Osteoblast (primary cell): ENCODE measurements around the gene MIPEP. TPM values are rescaled to one million over a fixed set of nuclear protein-coding genes. Genes with fewer than 3 reads are reported as not detected.
A peak's percentile ranks its signal among the peaks of the same experiment; 100 is the strongest.

Experiments
- DNase-seq: peaks from one replicate; pipeline ENCODE4 v3.0.0; 2011; ENCODE audit warnings: low spot score, mixed read lengths; ENCODE audit not compliant: insufficient read length; ENCODE audit errors: missing footprints
- H2AFZ ChIP-seq: 2 replicates; pipeline ENCODE4 v1.6.0; 2011; ENCODE audit warnings: mild to moderate bottlenecking, low read length
- H3K27ac ChIP-seq: 2 replicates; pipeline ENCODE4 v1.5.1; 2011; ENCODE audit warnings: mild to moderate bottlenecking, low read depth, low read length, moderate library complexity
- H3K27me3 ChIP-seq: 2 replicates; pipeline ENCODE4 v1.6.0; 2012; ENCODE audit warnings: mild to moderate bottlenecking, control low read depth, inconsistent platforms, low read length, moderate library complexity; ENCODE audit not compliant: insufficient read depth
- H3K36me3 ChIP-seq: 2 replicates; pipeline ENCODE4 v1.5.1; 2011; ENCODE audit warnings: mild to moderate bottlenecking, low read length, control low read depth, moderate library complexity; ENCODE audit not compliant: insufficient read depth
- H3K4me1 ChIP-seq: 2 replicates; pipeline ENCODE4 v1.5.1; 2011; ENCODE audit warnings: mild to moderate bottlenecking, low read length, control low read depth, moderate library complexity; ENCODE audit not compliant: insufficient read depth
- H3K4me2 ChIP-seq: 2 replicates; pipeline ENCODE4 v1.6.0; 2011; ENCODE audit warnings: mild to moderate bottlenecking, low read length; ENCODE audit not compliant: insufficient read depth
- H3K4me3 ChIP-seq: fragments of 200-600 bp; sonication (generic); 3 replicates; pipeline ENCODE4 v1.5.1; 2012; ENCODE audit warnings: mild to moderate bottlenecking, low read length, inconsistent platforms; ENCODE audit not compliant: insufficient read depth
- H3K79me2 ChIP-seq: 2 replicates; pipeline ENCODE4 v1.6.0; 2012; ENCODE audit warnings: mild to moderate bottlenecking, low read length, control low read depth, inconsistent platforms; ENCODE audit not compliant: insufficient read depth
- H3K9me3 ChIP-seq: 2 replicates; pipeline ENCODE4 v1.5.1; 2011; ENCODE audit warnings: low read depth, low read length, control low read depth
- H4K20me1 ChIP-seq: 2 replicates; pipeline ENCODE4 v1.6.0; 2012; ENCODE audit warnings: mild to moderate bottlenecking, low read length, control low read depth; ENCODE audit not compliant: insufficient read depth
- CTCF ChIP-seq: IDR thresholded peaks from 2 replicates; pipeline ENCODE4 v1.5.1; 2011; ENCODE audit warnings: mild to moderate bottlenecking, low read depth, low read length, moderate library complexity; ENCODE audit errors: extremely low read depth
- total RNA-seq: library from RNA; depleted of rRNA; stranded (reverse); fragments of >200 nt; gene quantifications from 2 replicates; pipeline ENCODE4 v1.2.3, GENCODE V29; 2012

The MIPEP gene
- total RNA-seq, 1 donor: 29.3 TPM

- H3K4me2 ChIP-seq: peak overlapping the region; percentile 25
- DNase-seq: peak; percentile 81
- TF ChIP-seq CTCF: peak; percentile 29
- no peaks in the 10 kb centered on the region for H3K36me3 ChIP-seq
- peaks cover 43% of the 10 kb centered on the region for H3K4me1 ChIP-seq
- H3K4me3 ChIP-seq: no peak overlapping the region
- H3K27me3 ChIP-seq: no peaks in the 10 kb centered on the region
- H3K9me3 ChIP-seq: no peaks in the 10 kb centered on the region
- H4K20me1 ChIP-seq: no peaks in the 10 kb centered on the region
- peak overlapping the region; percentile 80 for H3K27ac ChIP-seq
- H3K79me2 ChIP-seq: no peaks in the 10 kb centered on the region
- H2AFZ ChIP-seq: no peak overlapping the region
Observed at GRCh38 chr13:23790577-23791170, 98.5 kb downstream of the MIPEP start.

GRCh38 chr13:23789576-23790346, 99.4 kb downstream of the MIPEP start:
- no peak overlapping the region for H2AFZ ChIP-seq
- H3K27ac ChIP-seq: peak overlapping the region; percentile 80
- H4K20me1 ChIP-seq: no peaks in the 10 kb centered on the region
- peaks cover 36% of the 10 kb centered on the region for H3K4me1 ChIP-seq
- H3K4me3 ChIP-seq: no peak overlapping the region
- no peaks in the 10 kb centered on the region for H3K9me3 ChIP-seq
- H3K4me2 ChIP-seq: peak overlapping the region; percentile 13
- no peak for DNase-seq
- no peaks in the 10 kb centered on the region for H3K79me2 ChIP-seq
- TF ChIP-seq CTCF: no peak
- H3K36me3 ChIP-seq: no peaks in the 10 kb centered on the region
- H3K27me3 ChIP-seq: no peaks in the 10 kb centered on the region

- DNase-seq: no peak
- Histone ChIP-seq H3K4me3 (no peak overlapping the region), H3K27me3 (no peaks in the 10 kb centered on the region), H3K9me3 (no peaks in the 10 kb centered on the region), H3K79me2 (no peaks in the 10 kb centered on the region), H2AFZ (no peak overlapping the region), H3K4me1 (peaks cover 25% of the 10 kb centered on the region), H3K36me3 (no peaks in the 10 kb centered on the region), H3K4me2 (no peak overlapping the region), H3K27ac (no peak overlapping the region), H4K20me1 (no peaks in the 10 kb centered on the region)
- no peak for TF ChIP-seq CTCF
Observed at GRCh38 chr13:23788459-23788858, 100.7 kb downstream of the MIPEP start.

GRCh38 chr13:23787464-23787863, 101.7 kb downstream of the MIPEP start:
- Histone ChIP-seq H3K9me3 (no peaks in the 10 kb centered on the region), H3K36me3 (no peaks in the 10 kb centered on the region), H2AFZ (peak overlapping the region; percentile 5), H3K4me2 (no peak overlapping the region), H4K20me1 (no peaks in the 10 kb centered on the region), H3K4me3 (no peak overlapping the region), H3K79me2 (no peaks in the 10 kb centered on the region), H3K4me1 (peaks cover 15% of the 10 kb centered on the region), H3K27ac (no peak overlapping the region), H3K27me3 (no peaks in the 10 kb centered on the region)
- DNase-seq: no peak
- TF ChIP-seq CTCF: no peak
